Measurements from ENCODE around the gene ARID1B. TPM values are rescaled to one million over a fixed set of nuclear protein-coding genes. Genes with fewer than 3 reads are reported as not detected.

Gene ARID1B
- total and polyA plus RNA-seq, 11 donors: 15.3 to 76.1 (median 40.7) TPM

DNA sequence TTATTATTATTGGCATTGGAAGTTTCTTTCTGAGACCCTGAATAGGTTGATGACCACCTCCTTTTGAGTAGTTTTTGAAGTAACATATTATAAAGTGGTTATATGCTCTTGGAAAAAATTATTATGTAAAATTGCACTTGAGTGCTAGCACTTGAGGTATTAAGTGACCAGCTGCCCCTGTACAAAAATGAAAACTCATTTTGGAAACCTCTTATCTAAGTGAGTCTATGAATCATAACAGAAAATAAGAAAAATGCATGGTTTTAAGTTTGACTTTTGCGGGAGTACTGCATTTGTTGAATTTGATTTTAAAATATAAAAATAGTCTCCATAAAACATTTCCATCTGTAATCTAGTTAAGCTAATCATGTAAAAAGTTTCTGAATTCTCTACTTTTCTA lies 297.8 kb downstream of the ARID1B start:
- ATAC-seq (no peak), DNase-seq (no peak)
- no peak for TF ChIP-seq POLR2A (IDR thresholded peaks at IDR 0.05)
- TF ChIP-seq, protein P1, sequence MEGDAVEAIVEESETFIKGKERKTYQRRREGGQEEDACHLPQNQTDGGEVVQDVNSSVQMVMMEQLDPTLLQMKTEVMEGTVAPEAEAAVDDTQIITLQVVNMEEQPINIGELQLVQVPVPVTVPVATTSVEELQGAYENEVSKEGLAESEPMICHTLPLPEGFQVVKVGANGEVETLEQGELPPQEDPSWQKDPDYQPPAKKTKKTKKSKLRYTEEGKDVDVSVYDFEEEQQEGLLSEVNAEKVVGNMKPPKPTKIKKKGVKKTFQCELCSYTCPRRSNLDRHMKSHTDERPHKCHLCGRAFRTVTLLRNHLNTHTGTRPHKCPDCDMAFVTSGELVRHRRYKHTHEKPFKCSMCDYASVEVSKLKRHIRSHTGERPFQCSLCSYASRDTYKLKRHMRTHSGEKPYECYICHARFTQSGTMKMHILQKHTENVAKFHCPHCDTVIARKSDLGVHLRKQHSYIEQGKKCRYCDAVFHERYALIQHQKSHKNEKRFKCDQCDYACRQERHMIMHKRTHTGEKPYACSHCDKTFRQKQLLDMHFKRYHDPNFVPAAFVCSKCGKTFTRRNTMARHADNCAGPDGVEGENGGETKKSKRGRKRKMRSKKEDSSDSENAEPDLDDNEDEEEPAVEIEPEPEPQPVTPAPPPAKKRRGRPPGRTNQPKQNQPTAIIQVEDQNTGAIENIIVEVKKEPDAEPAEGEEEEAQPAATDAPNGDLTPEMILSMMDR (IDR thresholded peaks at IDR 0.05): no peak
- peaks cover 0 to 72% (median 32%) of the 10 kb centered on the region in 12 donors for H3K4me1 ChIP-seq
- H3K9me3 ChIP-seq: no peaks in the 10 kb centered on the region
- intact Hi-C loops (cut with DNase I): no loop called here
- peak overlapping the region in 1 of 12 donors; percentile 16 for H3K27ac ChIP-seq
- 76 to 84% (median 82%) methylated on average over 1 of the region's 1 CpG for WGBS, 4 donors
- H3K36me3 ChIP-seq: no peaks in the 10 kb centered on the region
- H3K27me3 ChIP-seq: no peaks in the 10 kb centered on the region
- no peak overlapping the region for H3K4me3 ChIP-seq

GRCh38 chr6:157075549-157076450 lies 298.6 kb downstream of the ARID1B start:
- H3K27ac ChIP-seq: peak overlapping the region in 1 of 12 donors; percentile 16
- H3K9me3 ChIP-seq: no peaks in the 10 kb centered on the region
- 92 to 95% (median 94%) methylated on average over 8 of the region's 8 CpGs for WGBS, 4 donors
- peaks cover 0 to 71% (median 28%) of the 10 kb centered on the region in 12 donors for H3K4me1 ChIP-seq
- no peak overlapping the region for H3K4me3 ChIP-seq
- DNase-seq: no peak
- H3K36me3 ChIP-seq: no peaks in the 10 kb centered on the region
- ATAC-seq: peak in 1 of 4 donors; percentile 31
- intact Hi-C loops (cut with DNase I): no loop called here
- no peaks in the 10 kb centered on the region for H3K27me3 ChIP-seq
- TF ChIP-seq POLR2A (IDR thresholded peaks at IDR 0.05): no peak

- H3K36me3 ChIP-seq: no peaks in the 10 kb centered on the region
- intact Hi-C loops (cut with DNase I): no loop called here
- ATAC-seq (no peak), DNase-seq (no peak)
- no peaks in the 10 kb centered on the region for H3K9me3 ChIP-seq
- TF ChIP-seq POLR2A (IDR thresholded peaks at IDR 0.05): no peak
- TF ChIP-seq, protein P1 (IDR thresholded peaks at IDR 0.05): no peak
- no peak overlapping the region for H3K27ac ChIP-seq
- H3K27me3 ChIP-seq: no peaks in the 10 kb centered on the region
- H3K4me3 ChIP-seq: no peak overlapping the region
- H3K4me1 ChIP-seq: peaks cover 0 to 71% (median 27%) of the 10 kb centered on the region in 12 donors
These were observed 299.3 kb downstream of the ARID1B start for GRCh38 chr6:157076451-157076822.

- H3K4me3 ChIP-seq: no peak overlapping the region
- ATAC-seq (peak in 1 of 4 donors; percentile 44), DNase-seq (no peak)
- H3K4me1 ChIP-seq: peaks cover 0 to 66% (median 26%) of the 10 kb centered on the region in 12 donors
- whole genome bisulfite sequencing, 4 donors: 72 to 79% (median 78%) methylated on average over 7 of the region's 7 CpGs
- TF ChIP-seq POLR2A (IDR thresholded peaks at IDR 0.05): no peak
- TF ChIP-seq, protein P1 (IDR thresholded peaks at IDR 0.05): no peak
- H3K9me3 ChIP-seq: no peaks in the 10 kb centered on the region
- intact Hi-C loops (cut with DNase I): no loop called here
- H3K27ac ChIP-seq: no peak overlapping the region
- H3K36me3 ChIP-seq: no peaks in the 10 kb centered on the region
- H3K27me3 ChIP-seq: no peaks in the 10 kb centered on the region
These were observed 300.1 kb downstream of the ARID1B start for GRCh38 chr6:157077251-157077650.
